SU-DHL-6 (cell line): ENCODE data around the gene SYNDIG1.

Source experiments
- EZH2phosphoT487 ChIP-seq: fragments of 200-600 bp; sonication (generic), shearing (Covaris generic); conservative IDR thresholded peaks from 2 replicates; pipeline ENCODE4 v1.6.1; 2018; ENCODE audit warnings: mild to moderate bottlenecking, antibody characterized with exemption, low read length, moderate library complexity, mixed read lengths
- TF ChIP-seq, protein P1 (sequence below): fragments of 200-600 bp; sonication (generic); IDR thresholded peaks from one replicate; pipeline ENCODE4 v1.5.1; 2017; ENCODE audit warnings: antibody characterized with exemption, mild to moderate bottlenecking, low read length, moderate library complexity; ENCODE audit not compliant: insufficient read depth, poor library complexity, severe bottlenecking

DNA sequence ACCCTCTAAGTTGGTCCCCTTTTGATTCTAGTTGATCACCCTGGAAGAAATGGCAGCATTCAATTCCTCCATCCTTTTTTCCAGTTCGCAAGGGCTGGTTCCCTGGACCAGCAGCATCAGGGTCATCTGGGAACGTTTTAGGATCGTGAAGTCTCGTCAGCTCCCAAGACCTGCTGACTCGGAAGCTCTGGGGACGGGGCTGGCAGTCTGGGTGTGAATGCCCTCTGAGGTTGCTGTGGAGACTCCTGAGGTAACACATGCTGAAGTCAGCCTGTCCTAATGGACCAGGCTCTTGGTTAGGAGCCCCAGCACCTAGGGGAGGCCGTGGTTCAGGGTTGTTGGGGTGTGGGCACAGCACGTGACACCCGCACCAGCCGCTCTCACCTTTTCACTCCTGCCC, 164.1 kb downstream of the SYNDIG1 start:
- no peak for TF ChIP-seq EZH2phosphoT487
- TF ChIP-seq, protein P1, sequence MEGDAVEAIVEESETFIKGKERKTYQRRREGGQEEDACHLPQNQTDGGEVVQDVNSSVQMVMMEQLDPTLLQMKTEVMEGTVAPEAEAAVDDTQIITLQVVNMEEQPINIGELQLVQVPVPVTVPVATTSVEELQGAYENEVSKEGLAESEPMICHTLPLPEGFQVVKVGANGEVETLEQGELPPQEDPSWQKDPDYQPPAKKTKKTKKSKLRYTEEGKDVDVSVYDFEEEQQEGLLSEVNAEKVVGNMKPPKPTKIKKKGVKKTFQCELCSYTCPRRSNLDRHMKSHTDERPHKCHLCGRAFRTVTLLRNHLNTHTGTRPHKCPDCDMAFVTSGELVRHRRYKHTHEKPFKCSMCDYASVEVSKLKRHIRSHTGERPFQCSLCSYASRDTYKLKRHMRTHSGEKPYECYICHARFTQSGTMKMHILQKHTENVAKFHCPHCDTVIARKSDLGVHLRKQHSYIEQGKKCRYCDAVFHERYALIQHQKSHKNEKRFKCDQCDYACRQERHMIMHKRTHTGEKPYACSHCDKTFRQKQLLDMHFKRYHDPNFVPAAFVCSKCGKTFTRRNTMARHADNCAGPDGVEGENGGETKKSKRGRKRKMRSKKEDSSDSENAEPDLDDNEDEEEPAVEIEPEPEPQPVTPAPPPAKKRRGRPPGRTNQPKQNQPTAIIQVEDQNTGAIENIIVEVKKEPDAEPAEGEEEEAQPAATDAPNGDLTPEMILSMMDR = no peak
